CD4-positive, alpha-beta T cell treated with Interleukin-4 for 1 hour (primary cell): ENCODE results near the gene CXCL14.

Experiments
- DNase-seq, 2 donors: peaks; one replicate each; pipeline ENCODE4 v3.0.0-alpha.2; 2020 to 2022

CXCL14 gene

GRCh38 chr5:135596157-135596763 is 17.5 kb upstream of the CXCL14 start:
- no peak for DNase-seq

- DNase-seq, result no peak
Observed at GRCh38 chr5:135594416-135594960, 15.7 kb upstream of the CXCL14 start.

- no peak for DNase-seq
Observed at GRCh38 chr5:135593886-135594285, 15.1 kb upstream of the CXCL14 start.

- no peak for DNase-seq
Observed at GRCh38 chr5:135593141-135593540, 14.3 kb upstream of the CXCL14 start.

GRCh38 chr5:135592312-135593045 is 13.7 kb upstream of the CXCL14 start:
- DNase-seq, result no peak

- DNase-seq, result no peak
Observed at GRCh38 chr5:135591277-135591676, 12.5 kb upstream of the CXCL14 start.

GRCh38 chr5:135589152-135589551 is 10.4 kb upstream of the CXCL14 start:
- DNase-seq, result no peak

GRCh38 chr5:135587721-135588663 is 9.2 kb upstream of the CXCL14 start:
- no peak for DNase-seq

GRCh38 chr5:135584918-135585317 is 6.1 kb upstream of the CXCL14 start:
- DNase-seq, result no peak

- no peak for DNase-seq
Observed at GRCh38 chr5:135584276-135584675, 5.5 kb upstream of the CXCL14 start.

- no peak for DNase-seq
Observed at GRCh38 chr5:135582099-135582781, 3.4 kb upstream of the CXCL14 start.

- DNase-seq, result no peak
Observed at GRCh38 chr5:135578305-135578684, 496 bp downstream of the CXCL14 start.

- no peak for DNase-seq
Observed at GRCh38 chr5:135577421-135577820, 1.4 kb downstream of the CXCL14 start.

GRCh38 chr5:135576075-135576599 is 2.7 kb downstream of the CXCL14 start:
- no peak for DNase-seq

GRCh38 chr5:135574493-135574892 is 4.3 kb downstream of the CXCL14 start:
- DNase-seq, result no peak

- DNase-seq, result no peak
Observed at GRCh38 chr5:135571902-135572301, 6.9 kb downstream of the CXCL14 start.

GRCh38 chr5:135571066-135571609 is 7.7 kb downstream of the CXCL14 start:
- DNase-seq, result no peak

GRCh38 chr5:135570453-135570764 is 8.4 kb downstream of the CXCL14 start:
- no peak for DNase-seq

GRCh38 chr5:135569755-135570452 is 8.9 kb downstream of the CXCL14 start:
- DNase-seq, result no peak

GRCh38 chr5:135568923-135569360 is 9.8 kb downstream of the CXCL14 start:
- no peak for DNase-seq

- DNase-seq, result no peak
Observed at GRCh38 chr5:135568246-135568645, 10.5 kb downstream of the CXCL14 start.

- DNase-seq, result no peak
Observed at GRCh38 chr5:135567661-135568060, 11.1 kb downstream of the CXCL14 start.
